Astrocyte (in vitro differentiated cells and primary cell): Measurements from ENCODE around the gene VGLL4. TPM values are rescaled to one million over a fixed set of nuclear protein-coding genes. Genes with fewer than 3 reads are reported as not detected.

Experiments
- DNase-seq: peaks from one replicate; pipeline ENCODE4 v3.0.0-alpha.2; 2010; ENCODE audit warnings: low read depth
- FAIRE-seq: peaks from 2 replicates; lab custom pipeline; 2011; peaks lifted over from hg19 to GRCh38; lab: Jason Lieb, UNC
- H2AFZ ChIP-seq: 2 replicates; pipeline ENCODE4 v1.6.0; 2012; ENCODE audit warnings: low read depth, low read length, inconsistent platforms
- H3K27ac ChIP-seq: 2 replicates; pipeline ENCODE4 v1.5.1; 2011; ENCODE audit warnings: low read depth, low read length, inconsistent platforms
- H3K27me3 ChIP-seq: 2 replicates; pipeline ENCODE4 v1.6.0; 2011; ENCODE audit warnings: low read length, inconsistent platforms; ENCODE audit not compliant: insufficient read depth
- H3K36me3 ChIP-seq: 2 replicates; pipeline ENCODE4 v1.5.1; 2011; ENCODE audit warnings: low read length, inconsistent platforms; ENCODE audit not compliant: insufficient read depth
- H3K4me1 ChIP-seq: 2 replicates; pipeline ENCODE4 v1.5.1; 2011; ENCODE audit warnings: low read length, inconsistent platforms; ENCODE audit not compliant: insufficient read depth
- H3K4me2 ChIP-seq: 2 replicates; pipeline ENCODE4 v1.6.0; 2012; ENCODE audit warnings: low read length, inconsistent platforms
- H3K4me3 ChIP-seq: 2 replicates; pipeline ENCODE4 v1.5.1; 2011; ENCODE audit warnings: low read depth, mild to moderate bottlenecking, low read length, inconsistent platforms; ENCODE audit not compliant: insufficient read depth
- H3K79me2 ChIP-seq: 2 replicates; pipeline ENCODE4 v1.6.0; 2012; ENCODE audit warnings: mild to moderate bottlenecking, low read length, inconsistent platforms; ENCODE audit not compliant: insufficient read depth
- H3K9ac ChIP-seq: 2 replicates; pipeline ENCODE4 v1.6.0; 2012; ENCODE audit warnings: mild to moderate bottlenecking, low read length, inconsistent platforms
- H3K9me3 ChIP-seq: 2 replicates; pipeline ENCODE4 v1.5.1; 2012; ENCODE audit warnings: low read depth, mild to moderate bottlenecking, low read length, inconsistent platforms; ENCODE audit not compliant: insufficient read depth
- H4K20me1 ChIP-seq: 2 replicates; pipeline ENCODE4 v1.6.0; 2012; ENCODE audit warnings: low read length, inconsistent platforms; ENCODE audit not compliant: insufficient read depth
- H3K27ac Mint-ChIP-seq: one replicate; pipeline ENCODE4 v1.8.0; 2021; ENCODE audit warnings: mild to moderate bottlenecking, mixed read lengths; ENCODE audit not compliant: unreplicated experiment
- H3K27me3 Mint-ChIP-seq: one replicate; pipeline ENCODE4 v1.8.0; 2021; ENCODE audit warnings: low read depth, mixed read lengths; ENCODE audit not compliant: unreplicated experiment
- H3K36me3 Mint-ChIP-seq: one replicate; pipeline ENCODE4 v1.8.0; 2021; ENCODE audit warnings: low read depth, mixed read lengths; ENCODE audit not compliant: unreplicated experiment
- H3K4me1 Mint-ChIP-seq: one replicate; pipeline ENCODE4 v1.8.0; 2021; ENCODE audit warnings: low read depth, mixed read lengths; ENCODE audit not compliant: unreplicated experiment
- H3K4me3 Mint-ChIP-seq: one replicate; pipeline ENCODE4 v1.8.0; 2021; ENCODE audit warnings: mild to moderate bottlenecking, moderate library complexity, mixed read lengths; ENCODE audit not compliant: unreplicated experiment
- H3K9me3 Mint-ChIP-seq: one replicate; pipeline ENCODE4 v1.8.0; 2021; ENCODE audit warnings: mild to moderate bottlenecking, mixed read lengths; ENCODE audit not compliant: unreplicated experiment
- CTCF ChIP-seq: IDR thresholded peaks from 2 replicates; pipeline ENCODE4 v1.5.1; 2011; ENCODE audit warnings: low read depth, mild to moderate bottlenecking, inconsistent platforms, low read length, moderate library complexity; ENCODE audit not compliant: insufficient read depth
- EZH2 ChIP-seq: IDR thresholded peaks from 2 replicates; pipeline ENCODE4 v1.6.1; 2012; ENCODE audit warnings: mild to moderate bottlenecking, low read length, inconsistent platforms; ENCODE audit not compliant: insufficient read depth
- total RNA-seq: library from RNA; stranded (reverse); gene quantifications from 2 replicates; pipeline ENCODE4 v1.2.1, GENCODE V29; 2021

VGLL4 gene
- total RNA-seq, 1 donor from 2014 or later, result 70.3 TPM

DNA sequence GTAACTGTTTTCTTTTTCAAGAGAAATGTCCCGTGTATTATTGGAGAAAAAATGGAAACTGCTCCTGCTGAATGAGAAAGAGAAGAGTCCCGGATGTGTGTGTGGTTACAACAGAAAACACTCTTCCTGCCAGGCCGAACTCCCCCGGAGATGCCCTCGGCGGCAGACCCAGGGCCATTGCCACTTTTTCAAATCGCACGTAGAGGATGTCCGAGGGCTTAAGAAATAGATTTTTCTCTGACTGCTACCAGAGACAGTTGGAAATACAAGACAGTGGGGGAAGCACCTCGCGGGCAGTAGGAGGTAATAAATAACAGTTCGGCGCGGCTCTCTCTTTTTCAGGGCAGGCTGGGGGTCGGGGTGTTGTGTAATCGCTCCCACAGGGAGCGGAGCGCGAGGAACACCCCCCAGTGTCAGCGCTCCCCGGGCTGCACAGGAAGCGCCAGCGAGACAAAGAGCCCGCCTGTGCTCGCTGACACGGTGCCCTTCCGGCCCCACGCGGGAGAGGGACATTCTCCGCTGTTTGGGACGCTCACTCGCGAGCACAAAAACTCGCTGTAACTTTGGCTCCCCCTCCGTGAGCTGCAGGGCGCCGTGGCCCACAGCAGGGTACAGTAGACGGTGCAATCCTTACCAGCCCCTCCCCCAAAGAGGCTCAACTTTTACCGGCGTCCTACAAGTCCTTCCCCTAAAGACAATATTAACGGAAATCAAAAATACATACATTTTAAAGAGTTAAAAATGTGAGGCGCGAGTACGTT is 1.1 kb downstream of the VGLL4 start:
- FAIRE-seq, result no peak
- peaks cover 32% of the 10 kb centered on the region for H3K4me1 Mint-ChIP-seq
- H3K27ac ChIP-seq, result peak overlapping the region; percentile 97
- H3K27me3 Mint-ChIP-seq, result no peaks in the 10 kb centered on the region
- no peaks in the 10 kb centered on the region for H3K27me3 ChIP-seq
- peak overlapping the region; percentile 94 for H3K4me3 ChIP-seq
- no peaks in the 10 kb centered on the region for H3K9me3 Mint-ChIP-seq
- no peak overlapping the region for H2AFZ ChIP-seq
- peak; percentile 70 for DNase-seq
- H3K9me3 ChIP-seq, result no peaks in the 10 kb centered on the region
- H3K9ac ChIP-seq, result peak overlapping the region; percentile 98
- peaks cover 40% of the 10 kb centered on the region for H3K4me1 ChIP-seq
- H3K4me3 Mint-ChIP-seq, result peak overlapping the region; percentile 95
- peak overlapping the region; percentile 91 for H3K4me2 ChIP-seq
- peaks cover 62% of the 10 kb centered on the region for H3K79me2 ChIP-seq
- H3K27ac Mint-ChIP-seq, result peak overlapping the region; percentile 99
- TF ChIP-seq EZH2 (no peak), CTCF (no peak)
- H3K36me3 ChIP-seq, result no peaks in the 10 kb centered on the region
- H4K20me1 ChIP-seq, result peaks cover 38% of the 10 kb centered on the region
- peaks cover 3% of the 10 kb centered on the region for H3K36me3 Mint-ChIP-seq

DNA sequence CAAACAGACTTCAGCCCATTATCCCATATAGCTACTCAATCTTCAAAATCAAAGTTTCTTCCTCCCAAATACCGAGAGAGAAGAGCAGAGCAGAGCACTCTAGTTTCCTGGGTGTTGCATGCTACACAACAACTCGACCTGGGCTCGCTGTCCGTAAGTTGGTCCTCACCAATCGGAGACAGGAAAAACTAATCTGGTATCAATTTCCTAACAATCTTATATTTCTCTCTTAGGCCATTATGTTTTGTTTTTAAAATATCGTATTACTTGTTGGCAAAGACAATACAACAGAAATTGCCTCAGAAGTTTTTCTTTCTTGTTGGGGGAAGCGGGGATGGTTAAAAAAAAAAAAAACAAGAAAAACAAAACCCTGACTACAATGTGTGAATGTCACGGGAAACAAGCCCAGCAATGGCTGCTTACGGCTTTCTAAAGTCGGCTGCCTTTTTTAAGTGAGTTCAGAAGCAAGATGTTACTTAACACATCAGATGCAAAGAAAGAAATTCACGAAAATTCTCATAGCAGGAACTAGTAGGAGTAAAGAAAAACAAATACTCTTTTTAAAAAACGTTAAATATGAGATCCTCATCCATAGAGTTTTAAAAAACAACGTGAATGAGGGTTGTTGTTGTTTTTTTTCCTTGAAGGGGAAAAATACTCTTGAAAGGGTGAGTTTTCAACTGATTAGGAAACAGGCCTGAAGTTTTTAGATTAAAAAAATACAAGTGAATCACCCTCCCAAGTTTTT is 1.9 kb downstream of the VGLL4 start:
- H3K9me3 ChIP-seq, result no peaks in the 10 kb centered on the region
- H3K9me3 Mint-ChIP-seq, result no peaks in the 10 kb centered on the region
- peaks cover 42% of the 10 kb centered on the region for H3K4me1 ChIP-seq
- H3K27me3 Mint-ChIP-seq, result no peaks in the 10 kb centered on the region
- H3K4me3 Mint-ChIP-seq, result peak overlapping the region; percentile 95
- H3K9ac ChIP-seq, result peak overlapping the region; percentile 98
- H3K27ac ChIP-seq, result peak overlapping the region; percentile 97
- FAIRE-seq, result no peak
- peaks cover 46% of the 10 kb centered on the region for H4K20me1 ChIP-seq
- H2AFZ ChIP-seq, result no peak overlapping the region
- TF ChIP-seq EZH2 (no peak), CTCF (no peak)
- peak overlapping the region; percentile 91 for H3K4me2 ChIP-seq
- peaks cover 36% of the 10 kb centered on the region for H3K4me1 Mint-ChIP-seq
- H3K36me3 Mint-ChIP-seq, result peaks cover 3% of the 10 kb centered on the region
- no peaks in the 10 kb centered on the region for H3K27me3 ChIP-seq
- DNase-seq, result peak; percentile 60
- peak overlapping the region; percentile 99 for H3K27ac Mint-ChIP-seq
- peaks cover 67% of the 10 kb centered on the region for H3K79me2 ChIP-seq
- H3K4me3 ChIP-seq, result peak overlapping the region; percentile 94
- H3K36me3 ChIP-seq, result no peaks in the 10 kb centered on the region

DNA sequence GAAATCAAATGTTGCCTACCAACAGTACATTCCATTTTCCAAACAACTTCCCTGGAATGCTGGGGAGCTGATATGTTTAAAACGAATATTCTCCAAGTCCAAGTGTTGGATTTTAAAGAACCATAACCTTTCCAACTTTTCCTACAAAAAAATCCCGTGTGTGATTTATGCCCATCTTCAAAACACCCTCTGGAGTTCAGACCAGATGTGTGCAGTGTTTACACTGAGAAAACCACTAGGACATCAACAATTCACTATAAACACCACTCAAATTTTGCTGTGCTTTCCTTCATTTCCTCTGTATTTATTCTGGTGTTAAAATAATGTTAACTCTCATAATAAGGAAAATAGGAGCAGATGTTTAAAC is 2.4 kb downstream of the VGLL4 start:
- Mint-ChIP-seq H3K27ac (peak overlapping the region; percentile 99), H3K27me3 (no peaks in the 10 kb centered on the region), H3K4me1 (peaks cover 42% of the 10 kb centered on the region), H3K4me3 (peak overlapping the region; percentile 95), H3K36me3 (peaks cover 3% of the 10 kb centered on the region), H3K9me3 (no peaks in the 10 kb centered on the region)
- peaks cover 52% of the 10 kb centered on the region for H4K20me1 ChIP-seq
- H3K27me3 ChIP-seq, result no peaks in the 10 kb centered on the region
- peak overlapping the region; percentile 91 for H3K4me2 ChIP-seq
- H3K4me1 ChIP-seq, result peaks cover 45% of the 10 kb centered on the region
- peak overlapping the region; percentile 97 for H3K27ac ChIP-seq
- peak overlapping the region; percentile 98 for H3K9ac ChIP-seq
- no peak overlapping the region for H2AFZ ChIP-seq
- peak overlapping the region; percentile 94 for H3K4me3 ChIP-seq
- H3K36me3 ChIP-seq, result no peaks in the 10 kb centered on the region
- no peak for DNase-seq
- peaks cover 73% of the 10 kb centered on the region for H3K79me2 ChIP-seq
- no peak for FAIRE-seq
- TF ChIP-seq EZH2 (no peak), CTCF (no peak)
- no peaks in the 10 kb centered on the region for H3K9me3 ChIP-seq
